GM23338 (cell line): Measurements from ENCODE around the gene ZNF35. TPM values are rescaled to one million over a fixed set of nuclear protein-coding genes. Genes with fewer than 3 reads are reported as not detected.

ENCODE experiments used
- ATAC-seq: fragments of 200-7000 bp; cut with Tn5 transposase; 3 replicates; pipeline ENCODE4 v1.9.1; 2020
- DNase-seq: peaks from one replicate; pipeline ENCODE4 v3.0.0-alpha.2; 2015; ENCODE audit warnings: low spot score
- H2AFZ ChIP-seq: fragments of 200-600 bp; sonication (generic); 2 replicates; pipeline ENCODE4 v1.8.0; 2016; ENCODE audit warnings: antibody characterized with exemption, mild to moderate bottlenecking, moderate library complexity
- H3F3A ChIP-seq: fragments of 200-600 bp; sonication (generic); replicated peaks from 2 replicates; pipeline ENCODE4 v1.8.0; 2017; ENCODE audit warnings: antibody characterized with exemption, mixed run types, low read depth
- H3K27ac ChIP-seq: fragments of 200-600 bp; sonication (generic); 2 replicates; pipeline ENCODE4 v1.6.1; 2016; ENCODE audit warnings: low read depth
- H3K27me3 ChIP-seq: fragments of 200-600 bp; sonication (generic); 2 replicates; pipeline ENCODE4 v1.8.0; 2016; ENCODE audit warnings: mild to moderate bottlenecking, mixed run types, moderate library complexity; ENCODE audit not compliant: insufficient read depth
- H3K36me3 ChIP-seq: fragments of 200-600 bp; sonication (generic); 2 replicates; pipeline ENCODE4 v1.8.0; 2016; ENCODE audit warnings: mild to moderate bottlenecking; ENCODE audit not compliant: insufficient read depth
- H3K4me1 ChIP-seq: fragments of 200-600 bp; sonication (generic); 2 replicates; pipeline ENCODE4 v1.8.0; 2016; ENCODE audit warnings: mild to moderate bottlenecking, moderate library complexity; ENCODE audit not compliant: insufficient read depth
- H3K4me2 ChIP-seq: fragments of 200-600 bp; sonication (generic); 2 replicates; pipeline ENCODE4 v1.7.1; 2017; ENCODE audit warnings: mixed run types
- H3K4me3 ChIP-seq: fragments of 200-600 bp; sonication (generic); 2 replicates; pipeline ENCODE4 v1.6.1; 2016; ENCODE audit warnings: mixed run types
- H3K79me2 ChIP-seq: fragments of 200-600 bp; sonication (generic); replicated peaks from 2 replicates; pipeline ENCODE4 v1.8.0; 2017; ENCODE audit warnings: mild to moderate bottlenecking; ENCODE audit not compliant: insufficient read depth
- H3K9me2 ChIP-seq: fragments of 200-600 bp; sonication (generic); 2 replicates; pipeline ENCODE4 v1.8.0; 2017; ENCODE audit not compliant: insufficient read depth
- H4K20me1 ChIP-seq: fragments of 200-600 bp; sonication (generic); replicated peaks from 2 replicates; pipeline ENCODE4 v1.8.0; 2017; ENCODE audit warnings: mild to moderate bottlenecking; ENCODE audit not compliant: insufficient read depth
- H3K27ac Mint-ChIP-seq: 2 replicates; pipeline ENCODE4 v1.8.0; 2020; ENCODE audit warnings: inconsistent platforms, mild to moderate bottlenecking, moderate library complexity, mixed read lengths
- H3K27me3 Mint-ChIP-seq: 3 replicates; pipeline ENCODE4 v1.8.0; 2022; ENCODE audit warnings: low read depth, mild to moderate bottlenecking, moderate library complexity, mixed read lengths, inconsistent platforms; ENCODE audit not compliant: insufficient read depth, poor library complexity
- H3K36me3 Mint-ChIP-seq: 3 replicates; pipeline ENCODE4 v1.8.0; 2021; ENCODE audit warnings: low read depth, mild to moderate bottlenecking, inconsistent platforms, moderate library complexity, mixed read lengths
- H3K4me1 Mint-ChIP-seq: 3 replicates; pipeline ENCODE4 v1.8.0; 2020; ENCODE audit warnings: mild to moderate bottlenecking, inconsistent platforms, mixed read lengths
- H3K4me3 Mint-ChIP-seq: 3 replicates; pipeline ENCODE4 v1.8.0; 2021; ENCODE audit warnings: moderate library complexity, mild to moderate bottlenecking, inconsistent platforms, mixed read lengths
- H3K9me3 Mint-ChIP-seq: 3 replicates; pipeline ENCODE4 v1.8.0; 2020; ENCODE audit warnings: moderate library complexity, mild to moderate bottlenecking, inconsistent platforms, mixed read lengths
- CREB1 ChIP-seq: fragments of 250-450 bp; sonication (Bioruptor Pico); IDR thresholded peaks from 2 replicates; pipeline ENCODE4 v1.5.0; 2020; ENCODE audit warnings: low read depth, mild to moderate bottlenecking, moderate library complexity
- ETS1 ChIP-seq: IDR thresholded peaks from 2 replicates; pipeline ENCODE4 v1.6.1; 2016; ENCODE audit warnings: antibody characterized with exemption
- EZH2phosphoT487 ChIP-seq: fragments of 200-600 bp; sonication (generic); IDR thresholded peaks from one replicate; pipeline ENCODE4 v1.8.1; 2018; ENCODE audit warnings: antibody characterized with exemption; ENCODE audit not compliant: unreplicated experiment
- NANOG ChIP-seq: IDR thresholded peaks from 2 replicates; pipeline ENCODE4 v1.6.1; 2016; ENCODE audit warnings: antibody characterized with exemption, borderline replicate concordance
- POLR2AphosphoS5 ChIP-seq: IDR thresholded peaks from 2 replicates; pipeline ENCODE4 v1.6.1; 2016; ENCODE audit warnings: antibody characterized with exemption, low read depth
- STAT1 ChIP-seq: IDR thresholded peaks from one replicate; pipeline ENCODE4 v1.6.1; 2016; ENCODE audit warnings: antibody characterized with exemption; ENCODE audit not compliant: unreplicated experiment
- ZNF331 ChIP-seq: fragments of 250-450 bp; sonication (Bioruptor Pico); IDR thresholded peaks from 2 replicates; pipeline ENCODE4 v1.5.0; 2020; ENCODE audit warnings: low read depth, mild to moderate bottlenecking, moderate library complexity
- ZNF462 ChIP-seq: fragments of 250-450 bp; sonication (Bioruptor Pico); IDR thresholded peaks from 2 replicates; pipeline ENCODE4 v1.5.0; 2020; ENCODE audit warnings: mild to moderate bottlenecking, moderate library complexity
- polyA plus RNA-seq: library from polyadenylated mRNA; unstranded; fragments of >200 nt; fragmentation: Nextera tagmentation; extraction: Ambion mirVana; gene quantifications from 2 replicates; pipeline ENCODE4 v1.2.1, GENCODE V29; 2016
- total RNA-seq: library from RNA; depleted of rRNA; stranded (reverse); fragments of >200 nt; shearing (Covaris generic); gene quantifications from 2 replicates; pipeline ENCODE4 v1.2.3, GENCODE V29; 2014

The ZNF35 gene
- total and polyA plus RNA-seq, 2 experiments from 2014 or later: 18.5 to 26.2 TPM

GRCh38 chr3:44674211-44674610 lies 25.7 kb downstream of the ZNF35 start:
- no peak overlapping the region for H3K27ac ChIP-seq
- H2AFZ ChIP-seq: no peak overlapping the region
- H3K4me2 ChIP-seq: no peak overlapping the region
- no peaks in the 10 kb centered on the region for H3K4me1 ChIP-seq
- no peaks in the 10 kb centered on the region for H3K79me2 ChIP-seq
- Mint-ChIP-seq H3K36me3 (peaks cover 13% of the 10 kb centered on the region; the same call in 2 of the 3 replicates), H3K9me3 (peaks cover 24% of the 10 kb centered on the region), H3K27me3 (peaks cover 7% of the 10 kb centered on the region), H3K27ac (no peak overlapping the region), H3K4me1 (no peaks in the 10 kb centered on the region; the same call in 2 of the 3 replicates), H3K4me3 (no peak overlapping the region)
- no peak for ATAC-seq
- TF ChIP-seq NANOG: no peak
- no peak for TF ChIP-seq CREB1 (CRISPR knock-in tag)
- TF ChIP-seq EZH2phosphoT487: no peak
- no peak for TF ChIP-seq ZNF462
- TF ChIP-seq ETS1: no peak
- no peak for TF ChIP-seq ZNF331 (CRISPR knock-in tag)
- TF ChIP-seq POLR2AphosphoS5: no peak
- no peak for TF ChIP-seq STAT1
- H3F3A ChIP-seq: no peaks in the 10 kb centered on the region
- H3K36me3 ChIP-seq: no peaks in the 10 kb centered on the region
- DNase-seq: no peak
- no peak overlapping the region for H3K4me3 ChIP-seq
- no peaks in the 10 kb centered on the region for H3K9me2 ChIP-seq
- H3K27me3 ChIP-seq: no peaks in the 10 kb centered on the region
- H4K20me1 ChIP-seq: no peaks in the 10 kb centered on the region
